GM18499 (cell line): ENCODE results near the gene BLACAT1.
"Not testable (repeated sequence)": the region's sequence is repeated elsewhere in the genome, so short reads cannot be mapped to it uniquely, and the experiment has no call there.

Experiments
- ATAC-seq: cut with Tn5 transposase; IDR thresholded peaks from one replicate; pipeline ENCODE4 v1.9.1; 2021; ENCODE audit warnings: moderate number of reproducible peaks; ENCODE audit not compliant: insufficient read depth, unreplicated experiment

Gene BLACAT1

GRCh38 chr1:205484985-205485967, 29.4 kb upstream of the BLACAT1 start:
- ATAC-seq: no peak

- ATAC-seq: no peak
Observed at GRCh38 chr1:205483372-205483771, 27.5 kb upstream of the BLACAT1 start.

DNA sequence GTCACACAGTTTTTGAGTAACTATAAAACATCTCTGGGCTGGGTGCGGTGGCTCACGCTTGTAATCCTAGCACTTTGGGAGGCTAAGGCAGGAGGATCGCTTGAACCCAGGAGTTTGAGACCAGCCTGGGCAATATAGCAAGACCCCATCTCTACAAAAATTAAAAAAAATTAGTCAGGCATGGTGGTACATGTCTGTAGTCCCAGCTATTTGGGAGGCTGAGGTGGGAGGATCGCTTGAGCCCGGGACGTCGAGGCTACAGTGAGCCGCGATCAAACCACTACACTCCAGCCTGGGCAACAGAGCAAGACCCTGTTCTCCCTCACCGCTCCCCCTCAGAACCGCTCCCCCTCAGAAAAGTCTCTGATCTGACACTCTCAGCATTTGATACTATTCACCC, 26.7 kb upstream of the BLACAT1 start:
- not testable (repeated sequence) for ATAC-seq

DNA sequence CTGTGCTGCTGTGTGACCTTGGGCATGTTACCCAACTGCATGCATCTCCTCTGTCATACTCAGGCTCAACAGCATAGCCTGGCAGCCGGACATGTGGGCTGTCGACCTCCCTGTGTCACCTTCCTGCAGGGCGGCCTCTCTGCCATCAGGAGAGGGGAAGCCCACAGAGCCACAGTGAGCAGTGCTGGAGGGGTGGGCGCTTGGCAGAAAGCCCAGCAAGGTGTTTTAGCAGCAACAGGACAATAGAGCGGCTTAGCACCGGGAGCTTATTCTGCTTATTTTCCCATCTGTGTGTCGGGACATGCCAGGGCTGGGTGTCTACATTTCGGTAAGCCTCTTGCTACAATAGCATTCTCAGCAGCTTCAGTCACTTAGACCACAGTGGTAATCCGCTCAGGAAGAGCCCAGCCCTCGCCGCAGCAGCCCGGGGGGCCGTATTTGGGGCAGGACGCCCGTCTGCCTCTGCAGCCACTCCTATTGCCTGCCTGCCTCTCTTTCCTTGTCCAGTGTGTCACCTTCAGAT, 25.8 kb upstream of the BLACAT1 start:
- no peak for ATAC-seq

DNA sequence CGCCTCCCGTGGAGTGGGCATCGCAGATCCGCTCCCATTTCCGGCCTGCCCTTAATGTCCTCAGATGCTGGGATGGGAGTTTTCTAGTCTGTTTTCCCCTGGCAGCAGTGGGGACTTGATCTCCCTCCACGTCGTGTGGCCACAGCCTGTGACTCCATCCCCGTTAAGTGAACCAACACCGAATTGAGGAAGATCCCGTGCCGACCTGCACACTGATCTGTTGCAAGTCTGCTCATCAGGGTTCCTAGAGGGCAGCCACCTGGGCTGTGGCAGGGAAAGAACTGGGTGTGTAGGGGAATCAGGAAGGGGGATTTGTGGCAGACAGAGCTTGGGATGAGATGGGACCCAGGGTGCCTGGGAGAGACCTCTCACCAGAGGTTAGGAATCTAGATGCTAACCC, 25.4 kb upstream of the BLACAT1 start:
- ATAC-seq: no peak

GRCh38 chr1:205480349-205480985, 24.6 kb upstream of the BLACAT1 start:
- ATAC-seq: no peak

DNA sequence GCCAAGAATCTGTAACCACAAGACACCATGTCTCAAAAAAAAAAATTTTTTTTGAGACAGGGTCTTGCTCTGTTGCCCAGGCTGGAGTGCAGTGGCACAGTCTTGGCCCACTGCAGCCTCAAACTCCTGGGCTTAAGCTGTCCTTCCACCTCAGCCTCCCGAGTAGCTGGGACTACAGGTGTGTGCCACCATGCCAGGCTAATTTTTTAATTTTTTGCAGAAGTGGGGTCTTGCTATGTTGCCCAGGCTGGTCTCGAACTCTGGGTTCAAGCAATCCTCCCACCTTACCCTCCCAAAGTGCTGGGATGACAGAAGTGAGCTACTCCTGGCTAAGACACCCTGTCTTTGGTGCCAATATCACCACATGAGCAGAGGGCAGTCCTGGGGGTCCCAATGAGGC, 23.1 kb upstream of the BLACAT1 start:
- not testable (repeated sequence) for ATAC-seq

GRCh38 chr1:205477759-205478247, 22.0 kb upstream of the BLACAT1 start:
- no peak for ATAC-seq

DNA sequence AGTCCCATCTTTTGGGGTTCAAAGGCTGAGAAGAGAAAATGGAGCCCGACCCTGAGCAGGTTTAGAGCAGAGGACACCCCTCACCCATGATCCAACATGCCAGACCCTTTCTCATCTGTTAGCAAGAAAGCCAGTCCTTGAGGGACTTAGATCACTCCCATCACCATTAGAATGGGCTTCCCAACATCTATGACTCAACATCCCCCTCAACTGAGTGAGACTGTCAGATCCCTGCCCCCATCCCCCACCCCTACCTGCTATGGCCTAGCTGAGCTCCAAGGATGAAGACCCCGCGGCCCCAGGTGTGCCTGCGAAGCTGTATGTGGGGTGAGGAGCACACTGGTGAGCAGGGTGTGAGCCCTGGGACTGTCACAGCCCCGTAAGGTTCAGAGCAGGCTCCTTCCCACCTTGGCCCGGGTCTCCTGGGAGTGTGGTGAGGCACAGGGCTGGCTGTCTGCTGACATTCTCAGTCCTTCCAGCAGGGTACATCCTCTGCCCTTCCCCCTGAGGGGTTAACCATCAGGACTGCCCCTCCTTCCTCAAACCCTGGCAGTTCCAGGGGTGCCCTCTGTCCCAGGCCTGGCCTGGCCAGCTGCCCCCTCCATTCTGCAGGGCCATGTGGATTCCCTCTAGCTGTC, 21.4 kb upstream of the BLACAT1 start:
- no peak for ATAC-seq

- ATAC-seq: no peak
Observed at GRCh38 chr1:205476648-205477047, 20.8 kb upstream of the BLACAT1 start.

- ATAC-seq: no peak
Observed at GRCh38 chr1:205475855-205476254, 20.0 kb upstream of the BLACAT1 start.

DNA sequence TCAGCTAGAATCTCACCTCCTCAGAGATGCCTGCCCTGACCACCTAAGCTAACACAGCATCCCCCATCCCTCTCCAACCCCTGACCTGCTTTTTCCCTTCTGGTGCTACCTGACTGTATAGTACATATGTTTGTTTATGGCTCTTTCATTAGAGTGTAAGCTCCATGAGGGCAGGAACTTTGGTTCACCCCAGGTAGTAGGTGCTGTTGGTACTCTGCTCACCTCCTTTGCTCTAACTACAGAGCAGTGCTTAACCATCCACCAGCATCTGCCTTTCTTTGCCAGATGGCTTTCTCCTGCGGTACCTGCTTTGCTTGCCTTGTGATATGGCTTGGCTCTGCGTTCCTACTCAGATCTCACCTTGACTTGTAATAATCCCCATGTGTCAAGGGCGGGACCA, 18.7 kb upstream of the BLACAT1 start:
- no peak for ATAC-seq

DNA sequence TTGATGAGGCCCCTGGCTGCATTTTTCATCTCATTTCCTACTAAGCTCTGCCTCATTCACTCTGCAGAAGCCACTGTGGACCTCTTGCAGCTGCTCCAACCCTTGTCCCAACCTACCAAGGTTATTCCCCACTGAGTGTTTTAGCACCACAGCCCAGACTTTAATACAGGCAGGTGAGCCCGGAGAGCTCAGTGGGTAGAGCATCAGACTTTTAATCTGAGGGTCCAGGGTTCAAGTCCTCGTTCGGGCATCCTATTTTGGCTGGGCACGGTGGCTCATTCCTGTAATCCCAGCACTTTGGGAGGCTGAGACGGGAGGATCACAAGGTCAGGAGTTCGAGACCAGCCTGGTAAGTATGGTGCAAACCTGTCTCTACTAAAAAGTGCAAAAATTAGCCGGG, 18.1 kb upstream of the BLACAT1 start:
- no peak for ATAC-seq

DNA sequence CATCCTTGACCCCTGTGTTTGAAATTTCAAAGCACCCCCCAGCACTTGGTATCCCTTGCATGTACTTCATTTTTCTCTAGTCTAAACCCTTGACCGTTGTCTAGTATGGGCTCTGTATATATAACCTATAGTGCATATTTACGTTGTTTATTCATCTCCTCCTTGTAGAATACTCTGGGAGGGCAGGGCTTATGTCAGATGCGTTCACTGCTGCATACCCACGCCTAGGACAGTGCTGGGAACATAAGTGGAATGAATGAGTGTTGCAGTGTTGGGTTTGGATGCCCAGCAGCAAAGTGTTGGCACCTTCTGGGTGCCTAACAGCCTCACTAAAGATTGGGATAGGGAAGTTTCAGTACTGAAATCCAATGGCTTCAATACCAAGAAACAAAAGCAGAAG, 17.6 kb upstream of the BLACAT1 start:
- no peak for ATAC-seq

DNA sequence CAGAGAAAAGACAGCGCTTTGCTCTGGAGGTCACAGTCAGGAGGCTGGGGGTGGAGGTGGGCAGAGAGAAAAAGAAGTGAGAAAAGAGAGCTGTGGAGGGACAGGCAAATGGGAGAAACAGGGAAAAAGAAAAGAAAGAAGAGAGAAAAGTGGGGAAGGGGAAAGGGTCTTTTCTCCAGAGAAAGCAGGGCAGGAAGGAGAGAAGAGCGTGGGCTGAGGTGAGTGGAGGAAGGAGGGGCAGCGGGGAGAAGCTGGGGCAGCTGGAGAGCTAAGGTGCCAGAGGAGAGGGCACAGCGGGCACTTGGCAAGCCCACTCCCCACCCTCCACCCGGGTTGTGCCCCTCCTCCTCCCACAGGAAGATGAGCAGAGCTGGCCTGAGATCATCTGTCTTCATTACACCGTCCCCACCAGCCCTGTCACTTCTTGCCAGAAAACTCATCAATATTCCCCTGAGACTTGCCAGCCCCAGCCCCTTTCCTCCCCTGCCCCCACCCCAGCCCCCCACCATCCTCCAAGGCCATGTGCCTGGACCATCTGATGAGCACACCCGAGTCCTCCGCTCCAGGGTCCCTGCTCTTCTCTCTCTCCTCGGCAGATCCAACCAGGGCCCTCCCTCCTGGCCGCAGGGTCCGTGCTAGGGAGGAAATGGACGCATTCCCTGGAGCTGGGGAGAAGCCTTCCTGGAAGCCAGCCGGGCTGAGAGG, 17.0 kb upstream of the BLACAT1 start:
- no peak for ATAC-seq

DNA sequence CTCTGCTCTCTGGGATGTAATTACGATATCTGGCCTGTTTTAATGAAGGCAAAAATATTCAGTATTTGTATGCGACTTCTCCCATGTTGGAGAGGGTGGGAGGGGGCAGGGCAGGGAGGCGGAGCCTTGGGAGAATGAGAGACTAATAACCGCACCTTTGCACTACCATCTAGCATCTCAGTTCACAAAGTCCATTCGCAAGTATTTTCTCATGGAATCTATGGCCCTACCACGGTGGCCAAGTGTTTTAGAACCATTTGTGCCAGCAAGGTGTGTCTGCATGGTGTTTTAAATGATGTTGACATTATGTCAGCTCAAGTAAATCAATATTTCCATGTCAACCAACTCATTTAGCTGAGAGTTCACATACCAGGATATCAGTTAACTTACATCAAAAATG, 14.3 kb upstream of the BLACAT1 start:
- no peak for ATAC-seq

GRCh38 chr1:205466595-205467220, 10.9 kb upstream of the BLACAT1 start:
- no peak for ATAC-seq

DNA sequence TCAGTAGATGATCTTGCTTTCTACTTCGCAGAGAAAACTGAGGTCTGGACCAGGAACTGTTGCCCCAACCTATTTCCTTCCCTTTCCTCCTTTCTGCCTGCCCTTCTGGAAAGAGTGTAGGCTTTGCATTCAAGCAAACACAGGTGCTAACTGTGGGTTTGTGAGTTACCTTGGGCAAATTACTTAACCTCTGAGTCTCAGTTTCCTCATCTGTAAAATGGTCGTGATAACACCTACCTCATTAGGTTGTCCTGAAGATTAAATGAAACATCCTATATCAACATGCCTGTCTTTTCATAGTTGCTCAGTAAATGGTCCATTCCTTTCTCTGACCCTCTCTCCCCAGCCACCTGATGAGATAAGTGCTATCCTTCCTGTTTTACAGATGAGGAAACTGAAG, 9.5 kb upstream of the BLACAT1 start:
- no peak for ATAC-seq

DNA sequence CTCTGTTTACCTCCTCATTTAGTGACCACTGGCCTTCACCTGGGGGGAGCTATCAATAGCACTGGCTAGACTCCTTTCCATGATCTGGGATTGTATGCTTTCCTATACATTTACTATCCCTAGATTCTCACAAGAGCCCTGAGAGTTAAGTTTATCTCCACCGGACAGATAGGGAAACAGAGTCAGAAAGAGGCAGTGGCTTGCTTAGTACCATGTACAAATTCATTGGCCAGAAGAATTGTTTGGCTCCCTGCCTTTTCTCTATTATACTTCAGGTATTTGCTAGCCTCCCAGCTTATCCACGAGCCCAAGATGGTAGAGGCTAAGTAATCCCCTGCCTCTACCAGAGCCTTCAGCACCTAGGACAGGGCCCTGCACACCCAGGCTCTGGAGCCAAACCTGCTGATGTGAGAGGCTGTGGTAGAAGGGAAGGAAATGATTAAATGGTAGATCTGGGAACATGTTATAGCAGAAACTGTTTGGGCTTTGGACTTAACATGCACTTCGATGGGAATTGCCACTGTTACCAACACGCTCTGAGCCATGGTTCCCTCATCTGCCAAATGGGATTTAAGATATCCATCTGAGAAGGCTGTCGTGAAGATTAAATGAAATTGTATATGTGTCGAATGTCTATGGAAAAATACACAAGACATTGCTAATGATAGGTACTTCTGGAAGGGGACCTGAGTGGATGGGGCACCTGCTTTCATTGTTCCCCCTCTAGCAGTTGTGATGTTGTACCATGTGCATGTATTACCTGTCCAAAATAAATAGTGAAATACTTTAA, 3.1 kb upstream of the BLACAT1 start:
- no peak for ATAC-seq
